ENCODE results near the gene SCEL. TPM values are rescaled to one million over a fixed set of nuclear protein-coding genes. Genes with fewer than 3 reads are reported as not detected.

The SCEL gene
- polyA plus RNA-seq, 2 donors, result 319 to 528 TPM

- WGBS, 2 donors, result 75 to 78% methylated on average over 4 of the region's 4 CpGs
- H3K4me1 ChIP-seq (ENCODE audit: control insufficient read depth in 2 of 2, insufficient read depth in 2 of 2, low read length in 1 of 2), result peaks cover 0 to 2% of the 10 kb centered on the region in 2 donors
- H3K4me3 ChIP-seq (ENCODE audit: low read depth in 1 of 2, low read length in 2 of 2), result no peak overlapping the region
- no peaks in the 10 kb centered on the region for H3K9me3 ChIP-seq (ENCODE audit: control insufficient read depth in 2 of 2, insufficient read depth in 1 of 2, low read depth in 1 of 2, low read length in 1 of 2)
- peak overlapping the region in 1 of 2 donors; percentile 5 for H3K27ac ChIP-seq (ENCODE audit: low read depth in 2 of 2, low read length in 1 of 2)
- no peaks in the 10 kb centered on the region for H3K27me3 ChIP-seq (ENCODE audit: control insufficient read depth in 1 of 2, insufficient read depth in 2 of 2, low read length in 2 of 2)
- no peaks in the 10 kb centered on the region for H3K36me3 ChIP-seq (ENCODE audit: control insufficient read depth in 2 of 2, insufficient read depth in 2 of 2, low read length in 1 of 2)
Measured at GRCh38 chr13:77529501-77529840, 6.0 kb upstream of the SCEL start.

GRCh38 chr13:77530875-77531274 is 4.6 kb upstream of the SCEL start:
- Histone ChIP-seq H3K36me3 (ENCODE audit: control insufficient read depth in 2 of 2, insufficient read depth in 2 of 2, low read length in 1 of 2) (no peaks in the 10 kb centered on the region), H3K9me3 (ENCODE audit: control insufficient read depth in 2 of 2, insufficient read depth in 1 of 2, low read depth in 1 of 2, low read length in 1 of 2) (no peaks in the 10 kb centered on the region), H3K4me3 (ENCODE audit: low read depth in 1 of 2, low read length in 2 of 2) (no peak overlapping the region), H3K27me3 (ENCODE audit: control insufficient read depth in 1 of 2, insufficient read depth in 2 of 2, low read length in 2 of 2) (no peaks in the 10 kb centered on the region), H3K4me1 (ENCODE audit: control insufficient read depth in 2 of 2, insufficient read depth in 2 of 2, low read length in 1 of 2) (no peaks in the 10 kb centered on the region), H3K27ac (ENCODE audit: low read depth in 2 of 2, low read length in 1 of 2) (no peak overlapping the region)

- Histone ChIP-seq H3K27me3 (ENCODE audit: control insufficient read depth in 1 of 2, insufficient read depth in 2 of 2, low read length in 2 of 2) (no peaks in the 10 kb centered on the region), H3K27ac (ENCODE audit: low read depth in 2 of 2, low read length in 1 of 2) (peak overlapping the region; percentile 72 to 78), H3K36me3 (ENCODE audit: control insufficient read depth in 2 of 2, insufficient read depth in 2 of 2, low read length in 1 of 2) (no peaks in the 10 kb centered on the region), H3K4me1 (ENCODE audit: control insufficient read depth in 2 of 2, insufficient read depth in 2 of 2, low read length in 1 of 2) (no peaks in the 10 kb centered on the region), H3K4me3 (ENCODE audit: low read depth in 1 of 2, low read length in 2 of 2) (no peak overlapping the region), H3K9me3 (ENCODE audit: control insufficient read depth in 2 of 2, insufficient read depth in 1 of 2, low read depth in 1 of 2, low read length in 1 of 2) (no peaks in the 10 kb centered on the region)
- 64 to 66% methylated on average over 2 of the region's 2 CpGs for WGBS, 2 donors
Measured at GRCh38 chr13:77532983-77533382, 2.5 kb upstream of the SCEL start.

GRCh38 chr13:77533875-77534788 is 1.4 kb upstream of the SCEL start:
- 59 to 63% methylated on average over 7 of the region's 7 CpGs for WGBS, 2 donors
- Histone ChIP-seq H3K27ac (ENCODE audit: low read depth in 2 of 2, low read length in 1 of 2) (peak overlapping the region; percentile 85 to 86), H3K27me3 (ENCODE audit: control insufficient read depth in 1 of 2, insufficient read depth in 2 of 2, low read length in 2 of 2) (no peaks in the 10 kb centered on the region), H3K4me1 (ENCODE audit: control insufficient read depth in 2 of 2, insufficient read depth in 2 of 2, low read length in 1 of 2) (no peaks in the 10 kb centered on the region), H3K9me3 (ENCODE audit: control insufficient read depth in 2 of 2, insufficient read depth in 1 of 2, low read depth in 1 of 2, low read length in 1 of 2) (no peaks in the 10 kb centered on the region), H3K36me3 (ENCODE audit: control insufficient read depth in 2 of 2, insufficient read depth in 2 of 2, low read length in 1 of 2) (no peaks in the 10 kb centered on the region), H3K4me3 (ENCODE audit: low read depth in 1 of 2, low read length in 2 of 2) (peak overlapping the region in 1 of 2 donors; percentile 20)

GRCh38 chr13:77536358-77536757 is 852 bp downstream of the SCEL start:
- peak overlapping the region; percentile 88 to 90 for H3K27ac ChIP-seq (ENCODE audit: low read depth in 2 of 2, low read length in 1 of 2)
- no peaks in the 10 kb centered on the region for H3K9me3 ChIP-seq (ENCODE audit: control insufficient read depth in 2 of 2, insufficient read depth in 1 of 2, low read depth in 1 of 2, low read length in 1 of 2)
- H3K27me3 ChIP-seq (ENCODE audit: control insufficient read depth in 1 of 2, insufficient read depth in 2 of 2, low read length in 2 of 2), result no peaks in the 10 kb centered on the region
- peak overlapping the region; percentile 47 to 81 for H3K4me3 ChIP-seq (ENCODE audit: low read depth in 1 of 2, low read length in 2 of 2)
- no peaks in the 10 kb centered on the region for H3K36me3 ChIP-seq (ENCODE audit: control insufficient read depth in 2 of 2, insufficient read depth in 2 of 2, low read length in 1 of 2)
- H3K4me1 ChIP-seq (ENCODE audit: control insufficient read depth in 2 of 2, insufficient read depth in 2 of 2, low read length in 1 of 2), result no peaks in the 10 kb centered on the region

GRCh38 chr13:77537289-77537919 is 1.9 kb downstream of the SCEL start:
- Histone ChIP-seq H3K27ac (ENCODE audit: low read depth in 2 of 2, low read length in 1 of 2) (peak overlapping the region; percentile 11 to 50), H3K36me3 (ENCODE audit: control insufficient read depth in 2 of 2, insufficient read depth in 2 of 2, low read length in 1 of 2) (no peaks in the 10 kb centered on the region), H3K27me3 (ENCODE audit: control insufficient read depth in 1 of 2, insufficient read depth in 2 of 2, low read length in 2 of 2) (no peaks in the 10 kb centered on the region), H3K4me3 (ENCODE audit: low read depth in 1 of 2, low read length in 2 of 2) (peak overlapping the region; percentile 14 to 81), H3K9me3 (ENCODE audit: control insufficient read depth in 2 of 2, insufficient read depth in 1 of 2, low read depth in 1 of 2, low read length in 1 of 2) (no peaks in the 10 kb centered on the region), H3K4me1 (ENCODE audit: control insufficient read depth in 2 of 2, insufficient read depth in 2 of 2, low read length in 1 of 2) (no peaks in the 10 kb centered on the region)
- WGBS, 2 donors, result 76 to 79% methylated on average over 7 of the region's 7 CpGs

- 77 to 82% methylated on average over 8 of the region's 8 CpGs for WGBS, 2 donors
Measured at GRCh38 chr13:77543711-77544110, 8.2 kb downstream of the SCEL start.

GRCh38 chr13:77544355-77544754 is 8.8 kb downstream of the SCEL start:
- H3K27me3 ChIP-seq (ENCODE audit: control insufficient read depth in 1 of 2, insufficient read depth in 2 of 2, low read length in 2 of 2), result no peaks in the 10 kb centered on the region
- peak overlapping the region in 1 of 2 donors; percentile 46 for H3K27ac ChIP-seq (ENCODE audit: low read depth in 2 of 2, low read length in 1 of 2)
- 14 to 30% methylated on average over 1 of the region's 1 CpG for WGBS, 2 donors
- H3K4me3 ChIP-seq (ENCODE audit: low read depth in 1 of 2, low read length in 2 of 2), result peak overlapping the region; percentile 14 to 27
- peaks cover 0 to 3% of the 10 kb centered on the region in 2 donors for H3K36me3 ChIP-seq (ENCODE audit: control insufficient read depth in 2 of 2, insufficient read depth in 2 of 2, low read length in 1 of 2)
- no peaks in the 10 kb centered on the region for H3K9me3 ChIP-seq (ENCODE audit: control insufficient read depth in 2 of 2, insufficient read depth in 1 of 2, low read depth in 1 of 2, low read length in 1 of 2)
- H3K4me1 ChIP-seq (ENCODE audit: control insufficient read depth in 2 of 2, insufficient read depth in 2 of 2, low read length in 1 of 2), result peaks cover 2 to 3% of the 10 kb centered on the region in 2 donors

More at GRCh38 chr13:77543711-77544110, 8.2 kb downstream of the SCEL start:
- peak overlapping the region in 1 of 2 donors; percentile 26 for H3K4me3 ChIP-seq (ENCODE audit: low read depth in 1 of 2, low read length in 2 of 2)
- peaks cover 2 to 3% of the 10 kb centered on the region in 2 donors for H3K4me1 ChIP-seq (ENCODE audit: control insufficient read depth in 2 of 2, insufficient read depth in 2 of 2, low read length in 1 of 2)
- no peaks in the 10 kb centered on the region for H3K9me3 ChIP-seq (ENCODE audit: control insufficient read depth in 2 of 2, insufficient read depth in 1 of 2, low read depth in 1 of 2, low read length in 1 of 2)
- no peak overlapping the region for H3K27ac ChIP-seq (ENCODE audit: low read depth in 2 of 2, low read length in 1 of 2)
- peaks cover 0 to 3% of the 10 kb centered on the region in 2 donors for H3K36me3 ChIP-seq (ENCODE audit: control insufficient read depth in 2 of 2, insufficient read depth in 2 of 2, low read length in 1 of 2)
- H3K27me3 ChIP-seq (ENCODE audit: control insufficient read depth in 1 of 2, insufficient read depth in 2 of 2, low read length in 2 of 2), result no peaks in the 10 kb centered on the region

- 41 to 42% methylated on average over 4 of the region's 4 CpGs for WGBS, 2 donors
- Histone ChIP-seq H3K4me3 (ENCODE audit: low read depth in 1 of 2, low read length in 2 of 2) (peak overlapping the region in 1 of 2 donors; percentile 27), H3K4me1 (ENCODE audit: control insufficient read depth in 2 of 2, insufficient read depth in 2 of 2, low read length in 1 of 2) (peaks cover 2 to 3% of the 10 kb centered on the region in 2 donors), H3K27me3 (ENCODE audit: control insufficient read depth in 1 of 2, insufficient read depth in 2 of 2, low read length in 2 of 2) (no peaks in the 10 kb centered on the region), H3K36me3 (ENCODE audit: control insufficient read depth in 2 of 2, insufficient read depth in 2 of 2, low read length in 1 of 2) (peaks cover 0 to 3% of the 10 kb centered on the region in 2 donors), H3K9me3 (ENCODE audit: control insufficient read depth in 2 of 2, insufficient read depth in 1 of 2, low read depth in 1 of 2, low read length in 1 of 2) (no peaks in the 10 kb centered on the region), H3K27ac (ENCODE audit: low read depth in 2 of 2, low read length in 1 of 2) (no peak overlapping the region)
Measured at GRCh38 chr13:77544758-77545338, 9.3 kb downstream of the SCEL start.

Measured in esophagus (tissue), 2 donors.